Ishikawa (cell line): ENCODE results near the gene RIOK1.

Experiments used
- CEBPB ChIP-seq: IDR thresholded peaks from 2 replicates; pipeline ENCODE4 v1.6.1; 2012
- CREB1 ChIP-seq: IDR thresholded peaks from 2 replicates; pipeline ENCODE4 v1.6.1; 2012; ENCODE audit warnings: low read depth
- EGR1 ChIP-seq: IDR thresholded peaks from 2 replicates; pipeline ENCODE4 v1.6.1; 2012
- EP300 ChIP-seq: IDR thresholded peaks from 2 replicates; pipeline ENCODE4 v1.6.1; 2012; ENCODE audit warnings: borderline replicate concordance
- FOXM1 ChIP-seq: IDR thresholded peaks from 2 replicates; pipeline ENCODE4 v1.6.1; 2012; ENCODE audit warnings: low read depth, borderline replicate concordance
- MAX ChIP-seq: IDR thresholded peaks from 2 replicates; pipeline ENCODE4 v1.6.1; 2012
- NFIC ChIP-seq: IDR thresholded peaks from 2 replicates; pipeline ENCODE4 v1.6.1; 2012
- RAD21 ChIP-seq: IDR thresholded peaks from 2 replicates; pipeline ENCODE4 v1.6.1; 2012; ENCODE audit warnings: low read depth
- REST ChIP-seq: IDR thresholded peaks from 2 replicates; pipeline ENCODE4 v1.6.1; 2012; ENCODE audit warnings: low read depth, mild to moderate bottlenecking
- TAF1 ChIP-seq: IDR thresholded peaks from 2 replicates; pipeline ENCODE4 v1.6.1; 2012; ENCODE audit warnings: low read depth, mild to moderate bottlenecking
- TCF12 ChIP-seq: IDR thresholded peaks from 2 replicates; pipeline ENCODE4 v1.6.1; 2012; ENCODE audit warnings: low read depth
- TEAD4 ChIP-seq: IDR thresholded peaks from 2 replicates; pipeline ENCODE4 v1.6.1; 2012
- USF1 ChIP-seq: IDR thresholded peaks from 2 replicates; pipeline ENCODE4 v1.6.1; 2012
- YY1 ChIP-seq: IDR thresholded peaks from 2 replicates; pipeline ENCODE4 v1.6.1; 2012; ENCODE audit warnings: low read depth
- ZBTB7A ChIP-seq: IDR thresholded peaks from 2 replicates; pipeline ENCODE4 v1.6.1; 2012; ENCODE audit warnings: low read depth

Gene RIOK1

GRCh38 chr6:7438011-7438410 lies 48.4 kb downstream of the RIOK1 start:
- TF ChIP-seq TCF12 (no peak), RAD21 (no peak), FOXM1 (no peak), TEAD4 (no peak)

GRCh38 chr6:7439228-7439627 lies 49.6 kb downstream of the RIOK1 start:
- TF ChIP-seq TEAD4 (no peak), FOXM1 (no peak), CEBPB (no peak)

GRCh38 chr6:7440476-7440875 lies 50.9 kb downstream of the RIOK1 start:
- TF ChIP-seq MAX: no peak
- TF ChIP-seq EGR1: no peak
- TF ChIP-seq REST: no peak
- TF ChIP-seq ZBTB7A: no peak

GRCh38 chr6:7441048-7441775 lies 51.6 kb downstream of the RIOK1 start:
- TF ChIP-seq ZBTB7A (no peak), YY1 (no peak), EP300 (no peak), RAD21 (no peak), EGR1 (no peak), CEBPB (no peak), USF1 (no peak), TCF12 (no peak), FOXM1 (no peak), TAF1 (no peak), REST (no peak), NFIC (no peak), MAX (no peak), CREB1 (no peak), TEAD4 (no peak)

GRCh38 chr6:7442467-7442866 lies 52.9 kb downstream of the RIOK1 start:
- no peak for TF ChIP-seq TCF12
- no peak for TF ChIP-seq MAX
- no peak for TF ChIP-seq ZBTB7A
- no peak for TF ChIP-seq USF1
- no peak for TF ChIP-seq REST
- TF ChIP-seq TAF1: no peak
- TF ChIP-seq RAD21: no peak
- TF ChIP-seq CREB1: no peak
- TF ChIP-seq NFIC: no peak
- no peak for TF ChIP-seq YY1
- TF ChIP-seq FOXM1: no peak
- TF ChIP-seq CEBPB: no peak
- no peak for TF ChIP-seq TEAD4
